WTC11 (cell line): ENCODE measurements around the gene ZNF226. TPM values are rescaled to one million over a fixed set of nuclear protein-coding genes. Genes with fewer than 3 reads are reported as not detected.

ENCODE experiments used
- ATAC-seq: fragments of 200-7000 bp; cut with Tn5 transposase; 2 replicates; pipeline ENCODE4 v1.10.0; 2021; ENCODE audit warnings: mild to moderate bottlenecking, moderate library complexity
- CTCF ChIA-PET: fragments of 300-600 bp; sonication (Branson Sonifier 250); formaldehyde crosslinking; loops from one replicate; lab custom pipeline; 2021; ENCODE audit warnings: antibody characterized with exemption; lab: Charles Lee
- POLR2A ChIA-PET: fragments of 350-600 bp; sonication (Branson Sonifier 250); formaldehyde crosslinking; loops from one replicate; lab custom pipeline; 2021; ENCODE audit warnings: antibody characterized with exemption; lab: Charles Lee
- DNase-seq: peaks from one replicate; pipeline ENCODE4 v3.0.0; 2021; ENCODE audit warnings: low spot score
- H3K27ac Mint-ChIP-seq: 2 replicates; pipeline ENCODE4 v1.8.0; 2021; ENCODE audit warnings: mixed read lengths
- H3K27me3 Mint-ChIP-seq: 2 replicates; pipeline ENCODE4 v1.8.0; 2021; ENCODE audit warnings: low read depth, mild to moderate bottlenecking, moderate library complexity, mixed read lengths
- H3K36me3 Mint-ChIP-seq: 2 replicates; pipeline ENCODE4 v1.8.0; 2021; ENCODE audit warnings: mixed read lengths
- H3K4me1 Mint-ChIP-seq: 2 replicates; pipeline ENCODE4 v1.8.0; 2022; ENCODE audit warnings: mixed read lengths
- H3K4me3 Mint-ChIP-seq: 2 replicates; pipeline ENCODE4 v1.8.0; 2021; ENCODE audit warnings: mild to moderate bottlenecking, moderate library complexity, mixed read lengths
- H3K9me3 Mint-ChIP-seq: 2 replicates; pipeline ENCODE4 v1.8.0; 2021; ENCODE audit warnings: mixed read lengths
- CBFB ChIP-seq: sonication (generic); formaldehyde crosslinking; IDR thresholded peaks from 2 replicates; pipeline ENCODE4 v1.8.1; 2022; ENCODE audit warnings: mild to moderate bottlenecking, low read depth, missing genetic modification reagents
- E2F1 ChIP-seq: sonication (generic); formaldehyde crosslinking; IDR thresholded peaks from 2 replicates; pipeline ENCODE4 v1.8.0; 2022; ENCODE audit warnings: mild to moderate bottlenecking, missing genetic modification reagents
- EMX1 ChIP-seq: fragments of 250-450 bp; sonication (Bioruptor Pico); IDR thresholded peaks from 2 replicates; pipeline ENCODE4 v1.8.0; 2021; ENCODE audit warnings: mild to moderate bottlenecking
- ETV6 ChIP-seq: sonication (generic); formaldehyde crosslinking; IDR thresholded peaks from 2 replicates; pipeline ENCODE4 v1.8.1; 2022; ENCODE audit warnings: mild to moderate bottlenecking, missing genetic modification reagents
- FOXJ3 ChIP-seq: sonication (generic); formaldehyde crosslinking; IDR thresholded peaks from 2 replicates; pipeline ENCODE4 v1.9.0; 2021; ENCODE audit warnings: missing genetic modification reagents, mild to moderate bottlenecking, borderline replicate concordance
- GABPB1 ChIP-seq: sonication (generic); formaldehyde crosslinking; IDR thresholded peaks from 2 replicates; pipeline ENCODE4 v1.8.1; 2023; ENCODE audit warnings: mild to moderate bottlenecking, missing genetic modification reagents
- NFE2L1 ChIP-seq: sonication (generic); formaldehyde crosslinking; IDR thresholded peaks from 2 replicates; pipeline ENCODE4 v1.8.1; 2023; ENCODE audit warnings: missing genetic modification reagents
- NFYB ChIP-seq: sonication (generic); formaldehyde crosslinking; conservative IDR thresholded peaks from 2 replicates; pipeline ENCODE4 v1.8.0; 2022; ENCODE audit warnings: low read depth, missing genetic modification reagents
- SMAD3 ChIP-seq: sonication (generic); formaldehyde crosslinking; IDR thresholded peaks from 2 replicates; pipeline ENCODE4 v1.8.0; 2022; ENCODE audit warnings: missing genetic modification reagents, mild to moderate bottlenecking, borderline replicate concordance
- TEAD1 ChIP-seq: sonication (generic); formaldehyde crosslinking; IDR thresholded peaks from 2 replicates; pipeline ENCODE4 v1.8.0; 2022; ENCODE audit warnings: mild to moderate bottlenecking, missing genetic modification reagents
- TP53 ChIP-seq: sonication (generic); formaldehyde crosslinking; IDR thresholded peaks from 2 replicates; pipeline ENCODE4 v1.8.1; 2023; ENCODE audit warnings: mild to moderate bottlenecking, missing genetic modification reagents
- ZBTB21 ChIP-seq: sonication (generic); formaldehyde crosslinking; IDR thresholded peaks from 2 replicates; pipeline ENCODE4 v1.8.1; 2023; ENCODE audit warnings: mild to moderate bottlenecking, missing genetic modification reagents, borderline replicate concordance
- ZMAT4 ChIP-seq: fragments of 250-450 bp; sonication (Bioruptor Pico); IDR thresholded peaks from 2 replicates; pipeline ENCODE4 v1.9.0; 2021; ENCODE audit warnings: mild to moderate bottlenecking
- ZNF121 ChIP-seq: sonication (generic); formaldehyde crosslinking; IDR thresholded peaks from 2 replicates; pipeline ENCODE4 v1.8.0; 2023; ENCODE audit warnings: missing genetic modification reagents
- ZNF219 ChIP-seq: sonication (generic); formaldehyde crosslinking; IDR thresholded peaks from 2 replicates; pipeline ENCODE4 v1.8.0; 2023; ENCODE audit warnings: missing genetic modification reagents, mild to moderate bottlenecking, borderline replicate concordance
- ZNF317 ChIP-seq: sonication (generic); formaldehyde crosslinking; IDR thresholded peaks from 2 replicates; pipeline ENCODE4 v1.8.1; 2023; ENCODE audit warnings: low read depth, mild to moderate bottlenecking, moderate library complexity, missing genetic modification reagents, borderline replicate concordance
- ZNF423 ChIP-seq: fragments of 250-450 bp; sonication (Bioruptor Pico); IDR thresholded peaks from 2 replicates; pipeline ENCODE4 v2.1.2; 2022; ENCODE audit warnings: mild to moderate bottlenecking, moderate library complexity
- ZNF512 ChIP-seq: sonication (generic); formaldehyde crosslinking; IDR thresholded peaks from 2 replicates; pipeline ENCODE4 v1.8.1; 2022; ENCODE audit warnings: missing genetic modification reagents, borderline replicate concordance
- total RNA-seq: library from RNA; stranded (reverse); gene quantifications from 3 replicates; pipeline ENCODE4 v1.2.3, GENCODE V29; 2021
- TF ChIP-seq, protein P1 (sequence below): fragments of 250-450 bp; sonication (Bioruptor Pico); IDR thresholded peaks from 2 replicates; pipeline ENCODE4 v1.9.0; 2021; ENCODE audit warnings: mild to moderate bottlenecking
- TF ChIP-seq, protein P2 (sequence below): sonication (generic); formaldehyde crosslinking; IDR thresholded peaks from 2 replicates; pipeline ENCODE4 v1.8.1; 2023; ENCODE audit warnings: mild to moderate bottlenecking, missing genetic modification reagents, borderline replicate concordance
- TF ChIP-seq, protein P3 (sequence below): sonication (generic); formaldehyde crosslinking; IDR thresholded peaks from 2 replicates; pipeline ENCODE4 v1.8.0; 2023; ENCODE audit warnings: missing genetic modification reagents
- TF ChIP-seq, protein P4 (sequence below): sonication (generic); formaldehyde crosslinking; conservative IDR thresholded peaks from 2 replicates; pipeline ENCODE4 v1.8.1; 2022; ENCODE audit warnings: mild to moderate bottlenecking, missing genetic modification reagents
- TF ChIP-seq, protein P5 (sequence below): sonication (generic); formaldehyde crosslinking; IDR thresholded peaks from 2 replicates; pipeline ENCODE4 v1.8.0; 2022; ENCODE audit warnings: mild to moderate bottlenecking, missing genetic modification reagents
- TF ChIP-seq, protein P6 (sequence below): fragments of 250-450 bp; sonication (Bioruptor Pico); IDR thresholded peaks from 2 replicates; pipeline ENCODE4 v1.8.0; 2021; ENCODE audit warnings: mild to moderate bottlenecking

ZNF226 gene
- total RNA-seq, 1 experiment from 2014 or later, result 18.5 TPM

DNA sequence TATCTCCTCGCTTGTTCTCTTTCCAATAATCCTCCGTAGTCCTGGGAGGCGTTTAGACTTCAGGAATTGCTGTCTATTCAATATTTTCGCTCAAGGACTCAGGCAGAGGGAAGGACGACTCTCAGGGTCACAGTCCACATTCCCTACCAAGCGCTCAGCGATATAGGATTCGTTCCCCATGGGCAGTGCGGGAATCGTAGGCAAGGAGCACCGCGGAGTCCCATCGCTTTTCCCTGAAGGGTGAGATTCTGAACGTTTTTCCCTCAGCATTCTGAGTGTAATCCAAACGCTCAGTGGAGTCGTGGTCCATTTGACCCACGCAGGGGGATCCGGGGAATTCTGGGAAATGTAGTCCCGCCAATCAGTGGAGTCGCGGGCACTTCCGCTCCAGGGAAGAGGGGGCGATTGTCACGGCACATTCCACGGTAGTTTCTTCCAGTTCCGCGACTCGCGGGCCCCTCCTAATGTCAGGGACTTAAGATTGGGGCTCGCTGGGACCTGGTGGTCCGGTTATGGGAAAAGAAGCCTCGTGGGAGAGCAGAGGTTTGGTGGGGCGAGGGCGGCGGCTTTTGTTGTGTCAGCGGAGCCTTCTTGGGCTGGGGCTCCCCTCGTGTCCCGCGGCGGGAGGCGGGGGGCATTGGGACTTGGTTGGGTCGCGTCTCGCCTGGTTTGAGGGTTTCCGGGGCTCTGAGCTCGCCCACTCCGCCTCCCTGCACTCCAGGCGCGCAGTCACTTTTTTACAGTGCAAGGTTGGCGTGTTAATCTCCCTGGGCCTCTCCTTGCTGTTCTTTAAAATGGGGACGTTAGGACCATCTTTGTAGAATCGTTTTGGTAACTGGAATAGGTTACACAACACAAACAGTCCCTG lies 23.5 kb upstream of the ZNF226 start, which contains the start of gene ZNF234:
ZNF234 (plus strand) TSS at position 364 of the 868 bp plus-strand sequence. CDS start 3,079 bp downstream, outside the sequence.
- POLR2A ChIA-PET, result no interaction called here
- H3K27ac Mint-ChIP-seq, result peak within 1 kb of the TSS; percentile 40
- DNase-seq (peak; percentile 68), ATAC-seq (peak; percentile 77)
- no peaks in the 10 kb centered on the region; the same call in 1 of the 2 replicates for H3K27me3 Mint-ChIP-seq
- no peaks in the 10 kb centered on the region for H3K9me3 Mint-ChIP-seq
- H3K36me3 Mint-ChIP-seq, result peaks cover 2% of the 10 kb centered on the region; the same call in 1 of the 2 replicates
- CTCF ChIA-PET, result interaction anchor here (1.3 kb wide), 1 partner anchor 23 kb away, joined by 4 read pairs; no protein-coding TSS in a partner anchor
- H3K4me1 Mint-ChIP-seq, result peaks cover 14% of the 10 kb centered on the region
- H3K4me3 Mint-ChIP-seq, result peak within 1 kb of the TSS; percentile 89
- TF ChIP-seq, protein P1, sequence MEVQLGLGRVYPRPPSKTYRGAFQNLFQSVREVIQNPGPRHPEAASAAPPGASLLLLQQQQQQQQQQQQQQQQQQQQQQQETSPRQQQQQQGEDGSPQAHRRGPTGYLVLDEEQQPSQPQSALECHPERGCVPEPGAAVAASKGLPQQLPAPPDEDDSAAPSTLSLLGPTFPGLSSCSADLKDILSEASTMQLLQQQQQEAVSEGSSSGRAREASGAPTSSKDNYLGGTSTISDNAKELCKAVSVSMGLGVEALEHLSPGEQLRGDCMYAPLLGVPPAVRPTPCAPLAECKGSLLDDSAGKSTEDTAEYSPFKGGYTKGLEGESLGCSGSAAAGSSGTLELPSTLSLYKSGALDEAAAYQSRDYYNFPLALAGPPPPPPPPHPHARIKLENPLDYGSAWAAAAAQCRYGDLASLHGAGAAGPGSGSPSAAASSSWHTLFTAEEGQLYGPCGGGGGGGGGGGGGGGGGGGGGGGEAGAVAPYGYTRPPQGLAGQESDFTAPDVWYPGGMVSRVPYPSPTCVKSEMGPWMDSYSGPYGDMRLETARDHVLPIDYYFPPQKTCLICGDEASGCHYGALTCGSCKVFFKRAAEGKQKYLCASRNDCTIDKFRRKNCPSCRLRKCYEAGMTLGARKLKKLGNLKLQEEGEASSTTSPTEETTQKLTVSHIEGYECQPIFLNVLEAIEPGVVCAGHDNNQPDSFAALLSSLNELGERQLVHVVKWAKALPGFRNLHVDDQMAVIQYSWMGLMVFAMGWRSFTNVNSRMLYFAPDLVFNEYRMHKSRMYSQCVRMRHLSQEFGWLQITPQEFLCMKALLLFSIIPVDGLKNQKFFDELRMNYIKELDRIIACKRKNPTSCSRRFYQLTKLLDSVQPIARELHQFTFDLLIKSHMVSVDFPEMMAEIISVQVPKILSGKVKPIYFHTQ (CRISPR knock-in tag), result no peak
- TF ChIP-seq, protein P2, sequence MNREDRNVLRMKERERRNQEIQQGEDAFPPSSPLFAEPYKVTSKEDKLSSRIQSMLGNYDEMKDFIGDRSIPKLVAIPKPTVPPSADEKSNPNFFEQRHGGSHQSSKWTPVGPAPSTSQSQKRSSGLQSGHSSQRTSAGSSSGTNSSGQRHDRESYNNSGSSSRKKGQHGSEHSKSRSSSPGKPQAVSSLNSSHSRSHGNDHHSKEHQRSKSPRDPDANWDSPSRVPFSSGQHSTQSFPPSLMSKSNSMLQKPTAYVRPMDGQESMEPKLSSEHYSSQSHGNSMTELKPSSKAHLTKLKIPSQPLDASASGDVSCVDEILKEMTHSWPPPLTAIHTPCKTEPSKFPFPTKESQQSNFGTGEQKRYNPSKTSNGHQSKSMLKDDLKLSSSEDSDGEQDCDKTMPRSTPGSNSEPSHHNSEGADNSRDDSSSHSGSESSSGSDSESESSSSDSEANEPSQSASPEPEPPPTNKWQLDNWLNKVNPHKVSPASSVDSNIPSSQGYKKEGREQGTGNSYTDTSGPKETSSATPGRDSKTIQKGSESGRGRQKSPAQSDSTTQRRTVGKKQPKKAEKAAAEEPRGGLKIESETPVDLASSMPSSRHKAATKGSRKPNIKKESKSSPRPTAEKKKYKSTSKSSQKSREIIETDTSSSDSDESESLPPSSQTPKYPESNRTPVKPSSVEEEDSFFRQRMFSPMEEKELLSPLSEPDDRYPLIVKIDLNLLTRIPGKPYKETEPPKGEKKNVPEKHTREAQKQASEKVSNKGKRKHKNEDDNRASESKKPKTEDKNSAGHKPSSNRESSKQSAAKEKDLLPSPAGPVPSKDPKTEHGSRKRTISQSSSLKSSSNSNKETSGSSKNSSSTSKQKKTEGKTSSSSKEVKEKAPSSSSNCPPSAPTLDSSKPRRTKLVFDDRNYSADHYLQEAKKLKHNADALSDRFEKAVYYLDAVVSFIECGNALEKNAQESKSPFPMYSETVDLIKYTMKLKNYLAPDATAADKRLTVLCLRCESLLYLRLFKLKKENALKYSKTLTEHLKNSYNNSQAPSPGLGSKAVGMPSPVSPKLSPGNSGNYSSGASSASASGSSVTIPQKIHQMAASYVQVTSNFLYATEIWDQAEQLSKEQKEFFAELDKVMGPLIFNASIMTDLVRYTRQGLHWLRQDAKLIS, result no peak
- TF ChIP-seq ZMAT4 (CRISPR knock-in tag), result no peak
- no peak for TF ChIP-seq CBFB (CRISPR knock-in tag)
- TF ChIP-seq, protein P3, sequence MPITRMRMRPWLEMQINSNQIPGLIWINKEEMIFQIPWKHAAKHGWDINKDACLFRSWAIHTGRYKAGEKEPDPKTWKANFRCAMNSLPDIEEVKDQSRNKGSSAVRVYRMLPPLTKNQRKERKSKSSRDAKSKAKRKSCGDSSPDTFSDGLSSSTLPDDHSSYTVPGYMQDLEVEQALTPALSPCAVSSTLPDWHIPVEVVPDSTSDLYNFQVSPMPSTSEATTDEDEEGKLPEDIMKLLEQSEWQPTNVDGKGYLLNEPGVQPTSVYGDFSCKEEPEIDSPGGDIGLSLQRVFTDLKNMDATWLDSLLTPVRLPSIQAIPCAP (CRISPR knock-in tag), result no peak
- TF ChIP-seq, protein P4, sequence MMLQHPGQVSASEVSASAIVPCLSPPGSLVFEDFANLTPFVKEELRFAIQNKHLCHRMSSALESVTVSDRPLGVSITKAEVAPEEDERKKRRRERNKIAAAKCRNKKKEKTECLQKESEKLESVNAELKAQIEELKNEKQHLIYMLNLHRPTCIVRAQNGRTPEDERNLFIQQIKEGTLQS (CRISPR knock-in tag), result no peak
- TF ChIP-seq, protein P5, sequence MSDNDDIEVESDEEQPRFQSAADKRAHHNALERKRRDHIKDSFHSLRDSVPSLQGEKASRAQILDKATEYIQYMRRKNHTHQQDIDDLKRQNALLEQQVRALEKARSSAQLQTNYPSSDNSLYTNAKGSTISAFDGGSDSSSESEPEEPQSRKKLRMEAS, result 0 out of 2 replicates have a peak, but pooled peaks have one; percentile 31
- TF ChIP-seq NFE2L1 (CRISPR knock-in tag), result no peak
- no peak for TF ChIP-seq TP53 (CRISPR knock-in tag)
- no peak for TF ChIP-seq ZBTB21 (CRISPR knock-in tag)
- no peak for TF ChIP-seq ETV6
- no peak for TF ChIP-seq ZNF121 (CRISPR knock-in tag)
- no peak for TF ChIP-seq ZNF423 (CRISPR knock-in tag)
- no peak for TF ChIP-seq NFYB (CRISPR knock-in tag)
- TF ChIP-seq SMAD3 (CRISPR knock-in tag), result no peak
- TF ChIP-seq EMX1 (CRISPR knock-in tag), result no peak
- no peak for TF ChIP-seq ZNF317 (CRISPR knock-in tag)
- TF ChIP-seq E2F1 (CRISPR knock-in tag), result no peak
- peak; percentile 31; the same call in 1 of the 2 replicates for TF ChIP-seq GABPB1 (CRISPR knock-in tag)
- no peak for TF ChIP-seq ZNF512 (CRISPR knock-in tag)
- 0 out of 2 replicates have a peak, but pooled peaks have one; percentile 29 for TF ChIP-seq TEAD1 (CRISPR knock-in tag)
- TF ChIP-seq ZNF219 (CRISPR knock-in tag), result no peak
- TF ChIP-seq FOXJ3 (CRISPR knock-in tag), result no peak
- TF ChIP-seq, protein P6, sequence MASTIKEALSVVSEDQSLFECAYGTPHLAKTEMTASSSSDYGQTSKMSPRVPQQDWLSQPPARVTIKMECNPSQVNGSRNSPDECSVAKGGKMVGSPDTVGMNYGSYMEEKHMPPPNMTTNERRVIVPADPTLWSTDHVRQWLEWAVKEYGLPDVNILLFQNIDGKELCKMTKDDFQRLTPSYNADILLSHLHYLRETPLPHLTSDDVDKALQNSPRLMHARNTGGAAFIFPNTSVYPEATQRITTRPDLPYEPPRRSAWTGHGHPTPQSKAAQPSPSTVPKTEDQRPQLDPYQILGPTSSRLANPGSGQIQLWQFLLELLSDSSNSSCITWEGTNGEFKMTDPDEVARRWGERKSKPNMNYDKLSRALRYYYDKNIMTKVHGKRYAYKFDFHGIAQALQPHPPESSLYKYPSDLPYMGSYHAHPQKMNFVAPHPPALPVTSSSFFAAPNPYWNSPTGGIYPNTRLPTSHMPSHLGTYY (CRISPR knock-in tag), result no peak
